DOHH2 (cell line): Measurements from ENCODE around the gene DDX1.

Source experiments
- H3F3A ChIP-seq: fragments of 200-600 bp; sonication (generic), shearing (Covaris generic); 2 replicates; pipeline ENCODE4 v1.6.0; 2016; ENCODE audit warnings: antibody characterized with exemption, mild to moderate bottlenecking; ENCODE audit not compliant: control insufficient read depth, insufficient read depth
- H3K27ac ChIP-seq: fragments of 200-600 bp; sonication (generic); 2 replicates; pipeline ENCODE4 v1.5.1; 2014; ENCODE audit warnings: low read depth, mild to moderate bottlenecking, low read length, moderate library complexity
- H3K27me3 ChIP-seq: fragments of 200-600 bp; sonication (generic); 2 replicates; pipeline ENCODE4 v1.6.1; 2014; ENCODE audit warnings: mild to moderate bottlenecking, low read length, mixed read lengths; ENCODE audit not compliant: control insufficient read depth
- H3K36me3 ChIP-seq: fragments of 200-600 bp; sonication (generic); 2 replicates; pipeline ENCODE4 v1.6.1; 2014; ENCODE audit warnings: mild to moderate bottlenecking, low read length, moderate library complexity, mixed read lengths; ENCODE audit not compliant: control insufficient read depth
- H3K4me1 ChIP-seq: fragments of 200-600 bp; sonication (generic); 2 replicates; pipeline ENCODE4 v1.6.1; 2014; ENCODE audit warnings: mild to moderate bottlenecking, low read length, mixed read lengths; ENCODE audit not compliant: control insufficient read depth
- H3K4me2 ChIP-seq: fragments of 200-600 bp; sonication (generic); 2 replicates; pipeline ENCODE4 v1.6.0; 2014; ENCODE audit warnings: mild to moderate bottlenecking, low read length, moderate library complexity
- H3K4me3 ChIP-seq: fragments of 200-600 bp; sonication (generic); 2 replicates; pipeline ENCODE4 v1.5.1; 2014; ENCODE audit warnings: mild to moderate bottlenecking, low read length, mixed read lengths
- H3K79me2 ChIP-seq: fragments of 200-600 bp; sonication (generic); 2 replicates; pipeline ENCODE4 v1.6.1; 2014; ENCODE audit warnings: mild to moderate bottlenecking, low read length, mixed read lengths; ENCODE audit not compliant: control insufficient read depth
- H3K9me2 ChIP-seq: fragments of 200-600 bp; sonication (generic); replicated peaks from 2 replicates; pipeline ENCODE4 v1.6.1; 2014; ENCODE audit warnings: mild to moderate bottlenecking, low read length, mixed read lengths; ENCODE audit not compliant: control insufficient read depth
- H3K9me3 ChIP-seq: fragments of 200-600 bp; sonication (generic); 2 replicates; pipeline ENCODE4 v1.6.1; 2014; ENCODE audit warnings: antibody characterized with exemption, low read length, mixed read lengths; ENCODE audit not compliant: control insufficient read depth, insufficient read depth
- H4K20me1 ChIP-seq: fragments of 200-600 bp; sonication (generic); 2 replicates; pipeline ENCODE4 v1.6.0; 2014; ENCODE audit warnings: low read depth, mild to moderate bottlenecking, antibody characterized with exemption, low read length, moderate library complexity; ENCODE audit not compliant: control insufficient read depth, insufficient read depth
- EZH2phosphoT487 ChIP-seq: fragments of 200-600 bp; sonication (generic); IDR thresholded peaks from 2 replicates; pipeline ENCODE4 v1.6.1; 2017; ENCODE audit warnings: borderline replicate concordance, mild to moderate bottlenecking, antibody characterized with exemption, low read length, moderate library complexity, mixed read lengths
- TF ChIP-seq, protein P1 (sequence below): fragments of 200-600 bp; sonication (generic); IDR thresholded peaks from one replicate; pipeline ENCODE4 v1.5.1; 2014; ENCODE audit warnings: antibody characterized with exemption, mild to moderate bottlenecking, low read depth, low read length; ENCODE audit not compliant: poor library complexity, severe bottlenecking

The DDX1 gene

GRCh38 chr2:15656090-15656489, 64.4 kb downstream of the DDX1 start:
- no peaks in the 10 kb centered on the region for H3K9me3 ChIP-seq
- H4K20me1 ChIP-seq = no peaks in the 10 kb centered on the region
- no peaks in the 10 kb centered on the region for H3F3A ChIP-seq
- no peaks in the 10 kb centered on the region for H3K27me3 ChIP-seq
- H3K4me3 ChIP-seq = no peak overlapping the region
- no peaks in the 10 kb centered on the region for H3K4me1 ChIP-seq
- no peaks in the 10 kb centered on the region for H3K9me2 ChIP-seq
- H3K36me3 ChIP-seq = no peaks in the 10 kb centered on the region
- no peak overlapping the region for H3K27ac ChIP-seq
- H3K79me2 ChIP-seq = no peaks in the 10 kb centered on the region
- H3K4me2 ChIP-seq = no peak overlapping the region
- TF ChIP-seq, protein P1, sequence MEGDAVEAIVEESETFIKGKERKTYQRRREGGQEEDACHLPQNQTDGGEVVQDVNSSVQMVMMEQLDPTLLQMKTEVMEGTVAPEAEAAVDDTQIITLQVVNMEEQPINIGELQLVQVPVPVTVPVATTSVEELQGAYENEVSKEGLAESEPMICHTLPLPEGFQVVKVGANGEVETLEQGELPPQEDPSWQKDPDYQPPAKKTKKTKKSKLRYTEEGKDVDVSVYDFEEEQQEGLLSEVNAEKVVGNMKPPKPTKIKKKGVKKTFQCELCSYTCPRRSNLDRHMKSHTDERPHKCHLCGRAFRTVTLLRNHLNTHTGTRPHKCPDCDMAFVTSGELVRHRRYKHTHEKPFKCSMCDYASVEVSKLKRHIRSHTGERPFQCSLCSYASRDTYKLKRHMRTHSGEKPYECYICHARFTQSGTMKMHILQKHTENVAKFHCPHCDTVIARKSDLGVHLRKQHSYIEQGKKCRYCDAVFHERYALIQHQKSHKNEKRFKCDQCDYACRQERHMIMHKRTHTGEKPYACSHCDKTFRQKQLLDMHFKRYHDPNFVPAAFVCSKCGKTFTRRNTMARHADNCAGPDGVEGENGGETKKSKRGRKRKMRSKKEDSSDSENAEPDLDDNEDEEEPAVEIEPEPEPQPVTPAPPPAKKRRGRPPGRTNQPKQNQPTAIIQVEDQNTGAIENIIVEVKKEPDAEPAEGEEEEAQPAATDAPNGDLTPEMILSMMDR = no peak
- no peak for TF ChIP-seq EZH2phosphoT487

DNA sequence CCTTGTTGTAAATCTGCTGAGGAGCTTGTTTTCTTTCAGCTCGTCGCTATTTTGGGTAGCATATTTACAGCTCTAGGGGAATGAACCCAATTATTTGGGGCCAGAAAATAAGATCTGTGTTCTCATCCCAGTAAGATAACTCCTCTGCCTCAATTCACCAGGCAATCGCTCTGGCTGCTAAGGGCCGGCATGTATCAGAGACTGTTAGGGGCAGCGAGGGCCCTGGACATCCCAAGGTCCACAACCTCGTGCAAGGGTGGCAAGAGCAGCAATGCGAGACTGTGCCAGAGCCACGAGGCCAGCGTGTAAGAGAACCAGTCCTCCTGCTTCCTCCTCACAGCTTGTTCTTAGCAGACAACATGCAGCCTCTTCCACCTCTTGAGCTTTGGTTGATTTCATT, 66.1 kb downstream of the DDX1 start:
- H3K79me2 ChIP-seq = no peaks in the 10 kb centered on the region
- no peaks in the 10 kb centered on the region for H3K36me3 ChIP-seq
- H3K27me3 ChIP-seq = no peaks in the 10 kb centered on the region
- H3F3A ChIP-seq = no peaks in the 10 kb centered on the region
- TF ChIP-seq, protein P1 = no peak
- no peak for TF ChIP-seq EZH2phosphoT487
- no peak overlapping the region for H3K27ac ChIP-seq
- H3K4me3 ChIP-seq = no peak overlapping the region
- no peaks in the 10 kb centered on the region for H3K9me2 ChIP-seq
- no peaks in the 10 kb centered on the region for H4K20me1 ChIP-seq
- no peaks in the 10 kb centered on the region for H3K4me1 ChIP-seq
- no peaks in the 10 kb centered on the region for H3K9me3 ChIP-seq
- H3K4me2 ChIP-seq = no peak overlapping the region

DNA sequence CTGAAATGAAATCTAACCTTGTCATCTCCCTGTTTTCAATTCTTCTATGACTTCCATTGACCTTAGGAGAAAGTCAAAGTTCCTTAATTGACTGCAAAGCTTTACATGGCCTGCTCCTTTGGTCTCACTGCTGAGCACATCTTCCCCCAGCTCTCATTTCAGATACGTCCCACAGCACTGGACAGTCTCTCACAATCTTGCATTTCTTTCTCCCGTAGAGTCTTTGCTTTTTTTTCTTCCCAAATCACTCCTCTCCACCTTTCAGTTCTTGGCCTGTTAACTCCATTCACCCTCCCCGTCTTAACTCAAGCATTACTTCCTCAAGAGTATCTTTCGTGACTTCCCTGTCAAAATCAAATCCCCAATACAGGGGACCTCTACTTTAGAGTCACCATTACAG, 67.2 kb downstream of the DDX1 start:
- H3K79me2 ChIP-seq = no peaks in the 10 kb centered on the region
- no peaks in the 10 kb centered on the region for H3K9me2 ChIP-seq
- H3K4me2 ChIP-seq = no peak overlapping the region
- H3K9me3 ChIP-seq = no peaks in the 10 kb centered on the region
- no peak overlapping the region for H3K4me3 ChIP-seq
- H3K36me3 ChIP-seq = no peaks in the 10 kb centered on the region
- no peaks in the 10 kb centered on the region for H3F3A ChIP-seq
- H3K4me1 ChIP-seq = no peaks in the 10 kb centered on the region
- no peak overlapping the region for H3K27ac ChIP-seq
- H3K27me3 ChIP-seq = no peaks in the 10 kb centered on the region
- no peaks in the 10 kb centered on the region for H4K20me1 ChIP-seq
- TF ChIP-seq EZH2phosphoT487 = no peak
- TF ChIP-seq, protein P1 = no peak
